Measurements from ENCODE around the gene PDE4D. TPM values are rescaled to one million over a fixed set of nuclear protein-coding genes. Genes with fewer than 3 reads are reported as not detected.

PDE4D gene
- total and polyA plus RNA-seq, 2 donors (not counting 1 experiment from before 2014, with no cell fraction given): 14.9 to 171 TPM

GRCh38 chr5:59744531-59744992, 149.0 kb downstream of the PDE4D start:
- intact Hi-C loops (cut with micrococcal nuclease): no loop called here
- H2AFZ ChIP-seq (ENCODE audit: insufficient read depth, low read depth, low read length, poor library complexity, severe bottlenecking): no peak overlapping the region
- no peak overlapping the region for H3K4me2 ChIP-seq (replicated peaks; ENCODE audit: low read depth, low read length, poor library complexity, severe bottlenecking)
- H4K20me1 ChIP-seq (ENCODE audit: control insufficient read depth, insufficient read depth, low read length, poor library complexity, severe bottlenecking): no peaks in the 10 kb centered on the region
- no peak overlapping the region for H3K4me3 ChIP-seq (ENCODE audit: control extremely low read depth in 1 of 5, extremely low read depth in 1 of 5, insufficient read depth in 1 of 5, low read depth in 2 of 5, low read length in 4 of 5)
- Mint-ChIP-seq H3K9me3 (ENCODE audit: insufficient read depth) (no peaks in the 10 kb centered on the region), H3K27ac (no peak overlapping the region), H3K4me3 (no peak overlapping the region), H3K27me3 (no peaks in the 10 kb centered on the region), H3K4me1 (peaks cover 29% of the 10 kb centered on the region)
- no peak overlapping the region for H3K9ac ChIP-seq (ENCODE audit: low read length)
- no peaks in the 10 kb centered on the region for H3K9me3 ChIP-seq (ENCODE audit: control extremely low read depth in 1 of 3, control insufficient read depth in 2 of 3, insufficient read depth in 1 of 3, low read length in 2 of 3)
- no peak for ATAC-seq (ENCODE audit: low read depth)
- H3K27me3 ChIP-seq (replicated peaks in 1 of 4; ENCODE audit: control extremely low read depth in 1 of 4, control insufficient read depth in 3 of 4, insufficient read depth in 4 of 4, low read length in 3 of 4): no peaks in the 10 kb centered on the region
- H3K79me2 ChIP-seq (ENCODE audit: control insufficient read depth, insufficient read depth, low read length): peaks cover 11% of the 10 kb centered on the region
- ChIA-PET CTCF (no interaction called here), POLR2A (interaction anchor here (0.5 kb wide), 1 partner anchor 41 kb away, joined by 3 read pairs; no protein-coding TSS in a partner anchor)
- H3K27ac ChIP-seq (ENCODE audit: low read length in 2 of 2): no peak overlapping the region
- DNase-seq: no peak
- no peaks in the 10 kb centered on the region for H3K36me3 ChIP-seq (replicated peaks in 1 of 2; ENCODE audit: control extremely low read depth in 1 of 2, control insufficient read depth in 1 of 2, extremely low read depth in 1 of 2, insufficient read depth in 2 of 2, low read length in 1 of 2)
- no peaks in the 10 kb centered on the region for H3K4me1 ChIP-seq (ENCODE audit: control insufficient read depth in 2 of 2, insufficient read depth in 2 of 2, low read length in 2 of 2)
- no peak for TF ChIP-seq EZH2 (IDR thresholded peaks at IDR 0.05; ENCODE audit: borderline replicate concordance, insufficient read depth, low read depth, low read length, poor library complexity, severe bottlenecking)
- TF ChIP-seq CTCF (IDR thresholded peaks at IDR 0.05): no peak

GRCh38 chr5:59741599-59741998, 151.9 kb downstream of the PDE4D start:
- H3K4me1 Mint-ChIP-seq: peaks cover 20% of the 10 kb centered on the region
- no peaks in the 10 kb centered on the region for H3K36me3 ChIP-seq (replicated peaks in 1 of 2; ENCODE audit: control extremely low read depth in 1 of 2, control insufficient read depth in 1 of 2, extremely low read depth in 1 of 2, insufficient read depth in 2 of 2, low read length in 1 of 2)
- H3K27me3 Mint-ChIP-seq: no peaks in the 10 kb centered on the region
- CTCF ChIA-PET: interaction anchor here (1.6 kb wide), 1 partner anchor 235 kb away, joined by 4 read pairs; no protein-coding TSS in a partner anchor
- no peaks in the 10 kb centered on the region for H3K27me3 ChIP-seq (replicated peaks in 1 of 4; ENCODE audit: control extremely low read depth in 1 of 4, control insufficient read depth in 3 of 4, insufficient read depth in 4 of 4, low read length in 3 of 4)
- no peak overlapping the region for H2AFZ ChIP-seq (ENCODE audit: insufficient read depth, low read depth, low read length, poor library complexity, severe bottlenecking)
- H4K20me1 ChIP-seq (ENCODE audit: control insufficient read depth, insufficient read depth, low read length, poor library complexity, severe bottlenecking): no peaks in the 10 kb centered on the region
- no CpG with 5 or more reads among the region's 3 CpGs for WGBS (ENCODE audit: insufficient coverage)
- no peak for TF ChIP-seq EZH2 (IDR thresholded peaks at IDR 0.05; ENCODE audit: borderline replicate concordance, insufficient read depth, low read depth, low read length, poor library complexity, severe bottlenecking)
- TF ChIP-seq CTCF (IDR thresholded peaks at IDR 0.05): no peak
- POLR2A ChIA-PET: no interaction called here
- intact Hi-C loops (cut with micrococcal nuclease): no loop called here
- H3K9ac ChIP-seq (ENCODE audit: low read length): no peak overlapping the region
- no peaks in the 10 kb centered on the region for H3K4me1 ChIP-seq (ENCODE audit: control insufficient read depth in 2 of 2, insufficient read depth in 2 of 2, low read length in 2 of 2)
- H3K27ac ChIP-seq (ENCODE audit: low read length in 2 of 2): no peak overlapping the region
- no peaks in the 10 kb centered on the region for H3K9me3 ChIP-seq (ENCODE audit: control extremely low read depth in 1 of 3, control insufficient read depth in 2 of 3, insufficient read depth in 1 of 3, low read length in 2 of 3)
- ATAC-seq (ENCODE audit: low read depth) (no peak), DNase-seq (no peak)
- H3K4me3 Mint-ChIP-seq: no peak overlapping the region
- no peak overlapping the region for H3K27ac Mint-ChIP-seq
- no peak overlapping the region for H3K4me2 ChIP-seq (replicated peaks; ENCODE audit: low read depth, low read length, poor library complexity, severe bottlenecking)
- H3K4me3 ChIP-seq (ENCODE audit: control extremely low read depth in 1 of 5, extremely low read depth in 1 of 5, insufficient read depth in 1 of 5, low read depth in 2 of 5, low read length in 4 of 5): no peak overlapping the region
- H3K79me2 ChIP-seq (ENCODE audit: control insufficient read depth, insufficient read depth, low read length): no peaks in the 10 kb centered on the region
- H3K9me3 Mint-ChIP-seq (ENCODE audit: insufficient read depth): no peaks in the 10 kb centered on the region
